ENCODE measurements around the gene RNH1.

RNH1 gene

DNA sequence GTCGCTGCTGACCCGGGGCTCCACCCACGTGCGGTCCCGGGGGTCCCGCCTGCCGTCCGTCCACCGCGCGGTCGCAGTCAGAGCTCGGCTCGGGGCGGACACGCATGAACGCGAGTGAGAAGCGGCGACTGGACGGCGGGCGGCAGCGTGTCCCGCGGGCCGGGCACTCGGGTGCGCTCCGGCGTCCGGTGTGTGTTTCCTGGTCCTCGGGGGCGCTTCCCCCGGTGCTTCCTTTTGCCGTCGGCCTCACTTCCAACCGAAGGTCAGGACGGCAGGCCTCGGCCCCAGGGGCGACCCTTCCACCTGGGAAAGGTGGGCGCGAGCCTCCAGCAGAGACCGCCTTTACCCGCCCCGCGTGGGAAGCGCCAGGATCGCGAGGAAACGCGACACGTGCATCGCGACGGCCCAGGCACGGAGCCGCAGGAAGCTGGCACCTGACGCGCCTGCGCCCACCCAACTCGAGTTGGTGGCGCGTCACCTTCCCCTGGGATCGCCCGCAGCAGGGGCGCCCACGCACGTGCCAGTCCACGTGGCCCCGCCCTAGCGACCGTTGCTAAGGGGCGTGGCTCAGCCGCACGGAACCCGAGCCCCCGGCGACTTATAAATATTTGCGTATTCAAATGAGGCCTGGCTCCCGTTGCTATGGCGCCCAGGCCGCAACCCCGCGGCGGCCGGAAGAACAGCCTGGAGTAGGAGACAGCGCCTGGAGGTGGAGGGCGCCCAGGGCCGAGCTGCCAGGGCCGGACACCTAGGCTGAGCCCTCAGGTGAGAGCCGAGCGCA is 30.0 kb upstream of the RNH1 start, which contains the start of gene LRRC56:
LRRC56 (plus strand) TSS at position 687 of the 781 bp plus-strand sequence. CDS start 3,158 bp downstream, outside the sequence.
- peak; percentile 90 for DNase-seq

DNA sequence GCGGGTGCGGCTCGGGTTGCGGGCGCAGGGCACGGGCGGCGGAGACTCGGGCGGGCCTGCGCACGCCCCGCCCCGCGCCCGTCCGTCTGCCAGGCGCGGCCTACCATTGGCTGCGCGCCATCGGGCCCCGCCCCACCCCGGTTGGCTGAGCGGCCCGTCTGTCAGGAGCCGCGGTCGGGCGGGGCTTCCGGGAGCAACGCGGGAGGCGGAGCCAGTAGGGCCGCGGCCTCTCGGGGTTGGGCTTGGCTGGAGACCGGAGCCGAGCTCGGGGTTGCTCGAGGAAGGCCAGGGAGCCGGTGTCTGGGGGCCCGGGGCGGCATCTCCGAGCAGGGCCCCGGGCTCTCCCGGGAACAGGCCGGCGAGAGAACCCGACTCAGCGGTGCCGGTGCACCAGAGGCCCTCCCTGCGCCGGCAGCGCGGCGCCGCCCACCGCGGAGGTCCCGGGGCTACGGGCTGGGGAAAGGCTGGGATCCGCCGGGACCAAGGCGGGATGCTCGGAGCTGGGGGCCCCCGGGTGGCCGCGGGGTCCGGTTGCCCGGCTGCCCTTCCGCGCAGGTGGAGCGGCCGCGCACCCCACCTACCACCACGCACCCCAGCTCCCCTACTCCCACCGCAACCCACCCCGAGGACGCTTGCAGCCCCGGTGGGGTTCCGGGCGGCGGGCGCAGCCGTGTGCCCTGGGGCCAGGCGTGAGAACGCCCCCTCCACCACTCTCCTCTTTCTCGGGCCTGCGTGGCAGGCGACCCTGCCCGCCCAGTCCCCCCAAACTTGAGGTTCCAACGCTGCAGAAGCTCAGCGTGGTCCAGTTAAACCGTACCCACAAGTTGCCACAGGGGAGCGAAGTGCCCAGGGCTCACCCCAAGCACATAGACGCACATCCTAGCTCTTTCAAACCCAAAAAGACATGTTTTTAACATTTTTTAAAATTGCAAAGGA is 28.7 kb upstream of the RNH1 start, which contains the start of gene HRAS:
HRAS (minus strand) TSS at position 58 of the 936 bp plus-strand sequence.
- peak; percentile 95 for DNase-seq

DNA sequence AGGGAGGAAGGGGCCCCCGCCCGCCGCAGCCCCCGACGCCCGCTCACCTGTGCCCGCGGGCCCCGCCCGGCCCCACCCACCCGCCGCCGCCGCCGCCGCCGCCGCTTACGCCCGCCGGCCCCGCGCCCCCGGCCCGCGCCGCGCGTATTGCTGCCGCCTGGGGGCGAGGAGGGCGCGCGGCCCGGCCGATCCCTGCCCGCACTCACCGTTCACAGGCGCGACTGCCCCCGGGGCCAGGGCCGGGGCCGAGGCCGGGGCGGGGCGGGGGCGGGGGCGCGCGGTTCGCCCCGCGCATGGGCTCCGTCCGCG is 28.1 kb upstream of the RNH1 start:
- DNase-seq: no peak

DNA sequence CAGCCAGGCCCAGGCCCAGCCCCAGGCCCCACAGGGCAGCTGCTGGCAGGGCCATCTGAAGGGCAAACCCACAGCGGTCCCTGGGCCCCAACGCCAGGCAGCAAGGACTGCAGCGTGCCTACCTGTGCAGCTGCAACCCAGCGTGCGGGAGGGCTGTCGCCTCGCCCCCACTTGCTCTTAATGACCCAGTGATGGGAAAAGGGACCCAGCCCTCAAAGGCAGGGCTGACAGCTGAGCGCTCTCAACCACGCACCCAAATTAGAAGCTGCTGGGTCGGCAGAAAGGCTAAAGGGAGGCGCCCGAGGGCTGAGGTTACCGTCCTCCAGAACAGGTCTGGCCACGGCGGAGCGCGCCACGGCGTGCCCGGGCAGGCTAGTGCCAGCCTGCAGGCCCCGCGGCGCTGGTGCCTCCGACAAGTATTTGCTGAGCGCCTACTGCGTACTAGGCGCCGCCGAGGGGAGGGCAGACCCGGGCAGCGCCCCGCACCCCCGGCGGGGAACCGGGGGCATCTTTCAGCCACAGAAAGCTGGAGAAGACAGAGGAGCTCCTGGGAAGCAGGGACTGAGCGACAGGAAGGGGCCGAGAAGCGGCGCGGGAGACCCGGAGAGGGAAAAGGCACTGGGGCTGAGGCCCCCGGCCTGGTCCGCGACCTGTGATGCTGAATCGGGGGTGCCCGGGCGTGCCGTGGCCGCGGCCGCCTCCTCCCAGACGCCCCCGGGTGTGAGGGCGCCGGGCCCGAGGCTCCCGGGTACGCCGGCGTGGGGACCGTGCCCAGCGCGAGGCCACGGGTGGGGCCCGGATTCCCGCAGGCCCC is 27.6 kb upstream of the RNH1 start:
- peak; percentile 50 for DNase-seq

DNA sequence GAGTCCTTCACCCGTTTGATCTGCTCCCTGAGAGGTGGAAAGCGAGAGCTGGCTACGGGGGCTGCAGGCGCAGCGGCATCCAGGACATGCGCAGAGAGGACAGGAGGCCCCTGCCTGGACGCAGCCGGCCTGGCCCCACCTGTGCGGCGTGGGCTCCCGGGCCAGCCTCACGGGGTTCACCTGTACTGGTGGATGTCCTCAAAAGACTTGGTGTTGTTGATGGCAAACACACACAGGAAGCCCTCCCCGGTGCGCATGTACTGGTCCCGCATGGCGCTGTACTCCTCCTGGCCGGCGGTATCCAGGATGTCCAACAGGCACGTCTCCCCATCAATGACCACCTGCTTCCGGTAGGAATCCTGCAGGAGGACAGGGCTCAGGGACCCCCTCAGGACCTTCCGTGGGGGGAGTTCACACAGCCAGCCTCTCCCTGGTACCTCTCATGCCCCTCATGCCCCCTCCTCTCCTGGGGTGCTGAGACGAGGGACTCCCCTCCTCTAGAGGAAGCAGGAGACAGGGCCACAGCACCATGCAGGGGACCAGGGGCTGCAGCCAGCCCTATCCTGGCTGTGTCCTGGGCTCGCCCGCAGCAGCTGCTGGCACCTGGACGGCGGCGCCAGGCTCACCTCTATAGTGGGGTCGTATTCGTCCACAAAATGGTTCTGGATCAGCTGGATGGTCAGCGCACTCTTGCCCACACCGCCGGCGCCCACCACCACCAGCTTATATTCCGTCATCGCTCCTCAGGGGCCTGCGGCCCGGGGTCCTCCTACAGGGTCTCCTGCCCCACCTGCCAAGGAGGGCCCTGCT is 26.7 kb upstream of the RNH1 start:
- no peak for DNase-seq

DNA sequence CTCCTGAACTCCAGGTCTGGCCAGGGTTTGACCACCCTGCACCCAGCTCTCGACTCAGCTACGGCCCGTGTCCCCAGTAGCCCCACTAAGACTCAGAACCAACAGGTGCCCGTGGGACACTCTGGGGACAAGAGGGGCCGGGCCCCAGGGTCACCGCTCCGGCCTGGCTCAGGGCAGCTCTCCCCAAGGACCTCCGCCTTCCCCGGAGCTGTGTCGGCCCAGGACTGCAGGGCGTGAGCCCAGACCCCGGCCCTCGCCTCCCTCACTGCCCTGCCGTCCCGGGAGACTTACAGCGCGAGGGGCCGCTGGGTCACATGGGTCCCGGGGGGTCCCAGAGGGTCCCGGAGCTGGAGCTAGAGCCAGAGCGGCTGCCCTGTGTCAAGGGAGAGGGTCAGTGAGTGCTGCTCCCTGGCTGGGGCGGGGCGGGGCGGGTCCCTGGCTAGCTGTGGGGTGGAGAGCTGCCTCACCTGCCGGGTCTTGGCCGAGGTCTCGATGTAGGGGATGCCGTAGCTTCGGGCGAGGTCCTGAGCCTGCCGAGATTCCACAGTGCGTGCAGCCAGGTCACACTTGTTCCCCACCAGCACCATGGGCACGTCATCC is 26.0 kb upstream of the RNH1 start:
- DNase-seq: no peak

DNA sequence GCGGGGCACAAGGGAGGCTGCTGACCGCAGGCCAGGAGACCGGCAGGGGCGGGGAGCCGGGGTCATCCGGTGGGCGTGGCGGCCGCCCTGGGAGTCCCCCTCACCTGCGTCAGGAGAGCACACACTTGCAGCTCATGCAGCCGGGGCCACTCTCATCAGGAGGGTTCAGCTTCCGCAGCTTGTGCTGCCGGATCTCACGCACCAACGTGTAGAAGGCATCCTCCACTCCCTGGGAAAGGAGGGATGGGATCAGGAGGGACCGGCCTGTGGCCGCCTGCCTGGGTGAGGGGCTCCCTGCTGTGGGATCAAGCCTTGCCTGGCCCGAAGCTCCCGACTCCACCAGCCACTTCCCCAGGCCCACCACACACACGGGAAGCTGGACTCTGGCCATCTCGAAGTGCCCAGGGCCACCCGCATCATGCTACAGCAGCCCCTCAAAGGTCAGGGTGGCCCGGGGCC is 25.5 kb upstream of the RNH1 start:
- DNase-seq: no peak

DNA sequence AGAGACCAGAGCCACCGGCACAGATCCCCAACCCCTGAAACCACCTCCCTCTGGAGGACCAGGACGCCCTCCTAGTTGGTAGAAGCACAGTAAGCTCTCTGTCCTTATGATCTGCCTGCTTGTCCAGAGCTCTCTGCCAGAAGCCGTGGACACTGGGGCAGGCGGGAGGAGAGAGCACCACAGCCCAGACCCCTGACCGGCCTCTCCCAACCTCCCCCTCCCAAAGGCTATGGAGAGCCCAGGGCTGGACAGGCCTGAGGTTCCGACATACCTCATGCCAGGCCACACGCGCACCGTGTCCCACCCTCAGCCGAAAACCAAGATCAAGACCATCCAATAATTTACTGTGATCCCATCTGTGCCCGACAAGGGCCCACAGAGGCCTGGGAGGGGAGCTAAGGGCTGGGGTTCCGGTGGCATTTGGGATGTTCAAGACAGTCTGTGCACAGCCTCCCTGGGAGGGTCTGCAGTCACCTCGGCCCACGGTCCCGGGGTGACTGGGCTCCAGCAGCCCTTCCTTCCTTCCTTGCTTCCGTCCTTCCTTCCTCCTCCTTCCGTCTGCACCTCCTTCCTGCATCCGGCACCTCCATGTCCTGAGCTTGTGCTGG is 25.0 kb upstream of the RNH1 start:
- DNase-seq: no peak

DNA sequence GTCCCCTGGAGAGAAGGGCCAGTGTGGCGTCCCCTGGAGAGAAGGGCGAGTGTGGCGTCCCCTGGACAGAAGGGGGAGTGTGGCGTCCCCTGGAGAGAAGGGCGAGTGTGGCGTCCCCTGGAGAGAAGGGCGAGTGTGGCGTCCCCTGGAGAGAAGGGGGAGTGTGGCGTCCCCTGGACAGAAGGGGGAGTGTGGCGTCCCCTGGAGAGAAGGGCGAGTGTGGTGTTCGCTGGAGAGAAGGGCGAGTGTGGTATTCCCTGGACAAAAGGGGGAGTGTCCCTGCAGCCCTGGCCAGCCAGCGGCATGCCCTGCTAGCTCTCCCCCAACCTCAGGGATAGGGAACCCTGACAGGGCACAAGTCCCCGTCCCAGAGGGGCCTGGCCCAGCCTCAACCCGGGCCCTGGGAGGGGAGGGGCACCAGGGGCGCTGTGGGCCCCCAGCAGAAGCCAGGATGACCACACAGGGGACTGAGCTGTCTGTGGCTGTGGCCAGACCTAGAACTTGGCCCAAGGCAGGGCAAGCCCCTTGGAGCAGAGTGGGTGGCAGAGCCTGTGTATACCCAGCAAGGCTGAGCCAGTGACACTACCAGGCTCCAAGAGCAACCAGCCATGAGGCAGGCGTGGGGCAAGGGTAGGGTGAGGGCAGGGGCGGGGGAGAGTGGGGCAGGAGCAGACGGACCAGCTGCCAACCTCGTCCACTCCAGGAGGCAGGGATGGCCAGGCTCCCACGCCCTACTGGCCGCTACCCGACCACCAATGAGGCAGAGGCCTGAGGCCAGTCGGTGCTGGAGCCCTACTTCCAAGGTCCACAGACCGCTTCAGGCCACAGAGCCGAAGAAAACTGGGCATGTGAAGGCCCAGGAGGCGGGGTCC is 24.2 kb upstream of the RNH1 start:
- DNase-seq: no peak

DNA sequence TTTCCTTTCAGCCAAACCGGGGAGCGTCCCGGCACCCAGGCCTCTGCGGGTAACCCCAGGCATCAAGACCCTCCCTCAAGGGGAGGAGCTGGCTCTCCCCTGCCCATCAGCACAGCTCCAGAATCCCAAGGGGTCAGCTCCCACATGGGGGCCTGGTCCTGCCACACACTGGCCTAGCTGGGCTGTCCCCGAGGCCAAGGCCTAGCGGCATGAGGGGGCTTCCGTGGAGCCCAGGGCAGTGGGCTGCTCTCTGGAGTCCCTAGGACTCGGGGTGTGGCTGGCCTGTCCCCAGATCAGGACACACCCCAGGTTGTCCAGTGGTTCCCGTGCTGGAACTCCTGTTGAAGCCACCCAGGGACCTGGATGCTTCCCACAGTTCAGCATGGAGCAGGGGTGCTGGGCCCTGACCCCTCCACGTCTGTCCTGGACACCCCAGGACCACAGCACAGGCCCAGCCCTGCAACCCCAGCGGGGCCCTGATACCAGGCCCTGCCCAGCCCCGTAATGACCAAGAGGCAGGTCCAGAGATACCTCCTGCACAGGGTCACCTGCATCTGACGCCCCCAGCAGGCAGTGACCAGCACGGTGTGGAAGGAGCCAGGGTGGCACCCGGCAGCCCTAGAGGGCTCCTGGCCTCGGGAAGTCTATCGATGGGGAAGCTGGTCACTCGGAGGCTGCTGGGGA is 22.8 kb upstream of the RNH1 start:
- DNase-seq: no peak

DNA sequence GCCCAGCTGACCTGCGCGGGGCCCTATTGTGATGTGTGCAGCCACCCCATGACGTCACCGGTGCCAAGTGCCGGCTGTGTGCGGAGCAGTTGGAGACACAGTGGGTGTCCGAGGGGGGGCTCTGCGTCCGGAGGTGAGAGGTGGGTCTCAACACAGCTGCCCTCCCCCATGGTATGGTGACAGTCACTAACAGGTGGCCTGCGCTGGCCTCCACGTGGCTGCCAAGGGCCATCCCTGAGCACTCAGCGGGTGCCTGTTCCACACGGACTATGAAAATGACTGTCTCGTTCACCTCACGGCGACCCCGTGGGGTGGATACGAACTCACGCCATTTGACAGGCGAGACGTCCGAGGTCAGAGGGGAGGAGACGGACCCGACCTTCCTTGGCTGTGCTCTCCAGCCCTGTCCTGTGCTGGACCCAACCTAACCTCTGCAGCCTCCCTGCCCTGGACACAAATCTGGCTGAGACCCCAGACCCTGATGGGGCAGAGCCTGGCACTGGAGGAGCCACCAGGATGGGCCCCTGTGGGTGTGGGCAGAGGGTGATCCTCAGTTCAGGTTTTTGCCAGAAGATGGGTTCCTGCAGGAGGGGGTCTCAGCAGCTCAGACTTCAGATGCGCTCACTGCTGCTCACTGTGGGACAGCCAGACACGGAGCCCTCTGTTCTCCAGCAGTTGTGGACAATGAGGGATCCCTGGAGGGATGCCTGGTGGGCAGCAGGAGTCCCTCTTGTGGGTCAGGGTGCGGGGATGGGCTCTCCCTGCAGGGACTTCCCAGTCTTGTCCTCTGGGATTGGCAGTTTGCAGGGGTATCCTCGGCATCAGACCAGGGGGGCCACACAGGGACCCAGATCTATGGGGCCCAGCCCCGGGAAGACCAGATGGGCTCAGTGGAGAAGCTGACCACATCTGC is 22.0 kb upstream of the RNH1 start:
- DNase-seq: peak; percentile 18

DNA sequence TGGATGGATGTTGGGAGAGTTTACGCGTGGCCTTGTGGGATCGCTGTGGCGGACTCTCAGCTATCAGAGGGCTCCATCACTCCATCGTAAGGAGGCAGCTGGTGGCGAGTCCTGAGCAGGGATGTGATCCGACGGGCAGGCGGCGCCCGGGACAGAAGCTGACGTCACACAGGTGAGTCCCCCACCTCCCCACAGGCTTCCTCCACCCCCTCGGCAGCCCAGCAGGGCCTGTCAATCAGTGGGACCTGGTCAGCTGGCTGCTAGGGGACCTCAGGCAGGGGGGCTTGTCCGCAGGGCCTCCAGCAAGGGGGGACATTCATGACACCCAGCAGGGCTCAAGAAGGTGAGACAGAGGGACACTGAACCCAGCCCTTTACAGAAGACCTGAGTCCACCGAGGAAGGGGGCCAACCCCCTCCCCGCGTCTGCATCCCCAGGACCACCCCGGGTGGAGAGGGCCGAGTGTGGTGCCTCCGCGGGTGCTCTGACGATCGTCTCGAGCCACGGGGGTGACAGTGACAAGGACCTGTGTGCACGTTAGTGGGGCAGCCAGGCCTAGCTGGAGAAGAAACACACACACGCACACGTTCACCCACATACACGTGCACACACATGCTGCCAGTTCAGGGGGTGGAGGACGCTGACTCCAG is 21.2 kb upstream of the RNH1 start:
- no peak for DNase-seq

DNA sequence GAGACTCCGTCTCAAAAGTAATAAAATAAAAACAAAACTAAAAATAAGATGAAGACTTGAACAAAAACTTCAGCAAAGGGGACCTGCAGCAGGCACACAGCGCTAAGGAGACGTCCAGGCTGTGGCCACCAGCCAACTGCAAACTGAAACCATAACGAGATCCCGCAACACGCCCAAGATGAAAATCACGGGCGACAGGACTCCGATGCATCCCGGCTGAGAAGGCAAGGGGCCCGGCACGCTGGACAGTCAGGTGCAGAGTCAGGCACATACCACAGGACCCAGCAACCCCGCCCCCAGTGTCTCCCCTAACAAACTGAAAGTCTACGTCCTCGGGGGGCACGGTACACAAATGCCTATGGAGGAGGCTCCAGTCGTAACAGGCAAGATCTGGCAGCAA is 19.1 kb upstream of the RNH1 start:
- no peak for DNase-seq

DNA sequence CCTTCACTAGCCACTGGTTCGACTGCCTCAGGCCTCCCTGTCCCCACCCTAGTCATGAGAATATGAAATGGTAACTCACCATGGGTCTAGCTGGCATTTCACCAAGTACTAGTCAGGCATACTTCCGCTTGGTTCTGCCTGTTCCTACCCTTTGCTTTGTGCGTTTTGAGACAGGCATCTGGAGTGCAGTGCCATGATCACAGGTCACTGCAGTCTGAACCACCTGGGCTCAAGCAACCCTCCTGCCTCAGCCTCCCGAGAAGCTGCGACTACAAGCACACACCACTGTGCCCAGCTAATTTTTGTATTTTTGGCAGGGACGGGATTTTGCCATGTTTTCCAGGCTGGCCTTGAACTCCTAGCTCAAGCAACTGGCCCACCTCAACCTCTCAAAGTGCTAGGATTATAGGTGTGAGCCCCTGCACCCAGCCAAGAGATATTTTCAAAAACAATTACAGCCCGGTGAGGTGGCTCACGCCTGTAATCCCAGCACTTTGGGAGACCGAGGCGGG is 14.2 kb upstream of the RNH1 start:
- DNase-seq: no peak

DNA sequence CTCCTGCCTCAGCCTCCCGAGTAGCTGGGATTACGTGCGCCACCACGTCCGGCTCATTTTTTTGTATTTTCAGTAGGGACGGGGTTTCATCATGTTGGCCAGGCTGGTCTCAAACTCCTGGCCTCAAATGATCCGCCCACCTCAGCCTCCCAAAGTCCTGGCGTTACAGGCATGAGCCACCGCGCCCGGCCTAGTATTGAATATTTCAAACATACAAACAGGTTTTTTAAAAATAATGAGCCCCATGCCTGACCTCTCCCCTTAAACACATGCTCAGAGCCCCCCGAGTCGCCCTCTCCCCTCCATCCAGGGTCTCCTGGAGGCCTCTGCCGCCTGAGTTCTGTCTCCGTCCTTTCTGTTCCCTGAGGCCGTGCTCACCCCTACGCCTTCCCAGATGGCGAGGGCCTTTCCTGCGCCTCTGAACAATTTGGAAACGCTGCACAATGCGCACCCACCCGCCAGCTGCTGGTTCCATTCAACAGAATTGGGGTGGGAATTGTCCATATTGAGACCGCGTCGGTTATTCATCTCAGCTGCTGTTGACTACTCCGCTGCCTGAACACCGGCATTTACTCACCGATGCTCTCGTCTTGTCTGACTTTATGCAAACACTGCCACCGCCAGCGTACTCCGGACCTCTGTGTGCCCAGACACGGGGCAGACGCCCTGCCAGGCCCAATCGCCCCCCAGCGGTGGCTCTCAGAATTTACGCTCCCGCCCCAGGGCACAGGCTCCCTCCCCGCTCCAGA is 13.6 kb upstream of the RNH1 start:
- DNase-seq: no peak

DNA sequence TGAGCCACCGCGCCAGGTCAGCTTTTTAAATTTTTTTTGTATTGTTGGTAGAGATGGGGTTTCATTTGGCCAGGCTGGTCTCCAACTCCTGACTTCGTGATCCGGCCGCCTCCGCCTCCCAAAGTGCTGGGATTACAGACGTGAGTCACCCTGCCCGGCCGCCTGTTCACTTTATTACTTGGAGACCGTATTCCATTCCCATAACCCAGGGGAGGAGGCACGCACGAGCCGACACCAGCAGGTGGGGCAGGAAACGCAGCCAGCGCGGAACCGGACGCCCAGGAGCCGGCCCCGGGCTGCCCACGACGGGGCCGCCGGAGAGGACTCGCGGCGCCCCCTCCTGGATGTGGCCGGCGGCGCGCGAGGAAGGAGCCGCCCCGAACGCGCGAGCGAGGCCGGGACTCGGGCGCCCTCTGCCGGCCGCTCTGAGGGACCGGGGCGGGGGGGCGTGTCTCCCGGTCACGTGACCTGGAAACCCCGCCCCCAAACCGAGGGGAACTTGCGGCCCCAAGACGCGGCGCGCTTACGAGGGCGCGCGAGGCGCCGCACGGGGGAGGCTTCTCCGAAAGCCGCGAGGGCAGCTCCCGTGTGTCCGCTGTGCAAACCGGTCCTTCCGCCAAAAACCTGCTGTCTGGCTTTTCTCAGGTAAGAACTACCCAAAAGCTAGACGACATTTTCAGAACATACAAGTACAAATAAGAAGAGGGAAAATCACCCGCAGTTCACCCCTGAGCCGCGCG is 11.6 kb upstream of the RNH1 start:
- peak; percentile 97 for DNase-seq

Data from retina (tissue), 1 donor.